HG03432 (cell line): ENCODE results near the gene HEMK1.

Source experiments
- ATAC-seq: cut with Tn5 transposase; IDR thresholded peaks from one replicate; pipeline ENCODE4 v1.9.1; 2021; ENCODE audit warnings: mild to moderate bottlenecking, moderate library complexity; ENCODE audit not compliant: unreplicated experiment

HEMK1 gene

DNA sequence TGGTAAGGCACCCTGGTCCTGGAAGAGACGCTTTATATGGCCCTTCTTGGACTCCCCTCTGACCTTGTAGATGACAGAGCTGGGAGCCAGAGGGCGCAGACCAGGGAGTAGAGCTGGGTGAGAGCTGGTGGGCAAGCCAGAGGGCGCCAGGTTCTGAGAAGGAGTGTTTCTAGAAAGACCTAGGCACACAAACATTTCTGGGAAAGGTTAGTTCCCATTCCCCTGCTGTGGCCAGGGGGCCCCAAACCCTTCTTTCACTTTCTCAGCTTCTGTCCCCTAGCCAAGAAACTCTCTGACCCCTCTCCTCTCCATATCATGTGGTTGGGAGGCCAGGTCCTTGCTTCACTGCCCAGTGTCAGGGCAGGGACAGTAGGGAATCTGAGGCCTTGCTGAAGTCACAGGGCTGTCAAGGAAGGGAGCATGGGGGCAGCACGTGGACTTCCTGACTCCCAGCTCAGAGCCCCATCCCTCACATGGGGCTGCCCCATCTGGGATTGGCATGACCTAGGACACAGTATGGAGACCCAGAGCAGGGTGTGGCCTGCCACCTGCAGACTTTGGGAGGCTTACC, 3.6 kb downstream of the HEMK1 start:
- no peak for ATAC-seq

DNA sequence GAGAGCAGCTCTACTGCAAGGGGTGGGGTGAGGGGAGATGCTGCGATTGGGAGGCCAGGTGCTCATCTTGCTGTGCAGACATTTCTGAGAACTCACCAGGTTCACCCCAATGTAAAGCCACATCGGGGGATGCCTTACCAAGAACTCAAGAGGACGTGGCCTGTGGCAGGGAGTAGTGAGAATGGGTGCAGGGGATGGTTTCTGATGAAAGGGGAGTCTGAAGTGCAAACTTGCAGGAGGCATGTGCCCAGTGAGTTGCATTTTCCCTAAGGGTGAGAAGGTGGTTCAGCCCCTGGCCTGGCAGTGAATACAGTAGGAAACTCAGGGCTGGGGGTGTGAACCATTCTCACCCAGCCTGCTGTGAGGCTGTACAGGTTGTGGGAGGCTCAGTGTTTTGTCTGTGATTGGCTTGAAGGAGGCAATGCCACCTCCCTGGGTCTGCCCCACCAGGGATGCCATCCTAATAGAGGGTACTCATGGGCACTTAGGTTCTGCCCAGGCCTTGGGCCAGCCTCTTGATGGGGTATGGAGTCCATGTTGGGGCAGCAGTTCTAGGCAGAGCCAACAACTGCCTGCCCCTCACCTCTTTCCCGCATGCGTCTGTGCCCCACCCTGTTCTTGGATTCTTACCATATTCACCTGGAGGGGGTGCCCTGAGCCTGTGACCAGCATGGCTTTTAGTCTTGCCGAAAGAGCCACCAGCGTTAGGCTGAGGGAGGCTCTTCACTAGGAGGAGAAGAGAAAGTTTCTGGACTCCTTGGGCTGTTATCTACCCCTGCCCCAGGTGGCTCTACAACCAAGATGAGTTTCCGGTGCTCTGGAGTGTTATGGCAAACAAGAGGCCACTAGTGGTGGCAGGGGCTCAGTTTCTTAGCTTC, 4.5 kb downstream of the HEMK1 start:
- ATAC-seq: no peak

DNA sequence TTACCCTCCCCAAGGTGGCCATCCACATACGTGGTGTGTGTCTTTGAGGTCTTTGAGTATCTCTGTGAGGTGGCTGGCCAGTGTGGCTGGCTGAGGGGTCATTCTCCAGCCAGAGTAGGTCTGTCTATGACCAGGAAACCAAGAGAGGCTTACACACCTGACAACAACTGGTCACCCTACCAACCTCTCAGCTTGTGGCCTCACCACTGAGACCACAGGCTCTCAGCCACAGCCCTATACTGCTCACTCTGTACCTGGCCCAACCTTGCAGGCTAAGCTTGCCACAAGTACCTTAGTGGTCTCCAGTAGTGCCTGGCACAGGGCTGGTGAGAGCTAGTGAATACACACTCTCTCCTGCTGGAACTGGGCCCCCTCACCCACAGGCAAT, 5.1 kb downstream of the HEMK1 start:
- ATAC-seq: no peak

DNA sequence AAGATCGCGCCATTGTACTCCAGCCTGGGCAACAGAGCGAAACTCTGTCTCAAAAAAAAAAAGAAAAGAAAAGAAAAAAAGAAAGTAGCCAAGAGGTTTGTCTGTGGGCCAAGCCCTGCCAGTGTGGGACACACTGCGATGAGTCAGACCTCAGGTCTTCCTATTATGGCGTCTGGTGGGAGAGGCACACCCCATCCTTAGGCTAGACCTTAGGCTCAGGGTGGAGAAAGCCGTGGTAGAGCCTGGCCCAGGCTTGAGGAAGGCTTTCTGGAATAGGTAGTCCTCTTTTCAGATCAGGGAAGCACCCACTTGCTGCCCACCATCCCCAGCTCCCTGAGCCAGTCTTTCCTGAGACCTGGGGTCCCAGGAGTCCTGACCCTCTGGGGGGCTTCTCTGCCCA, 6.0 kb downstream of the HEMK1 start:
- no peak for ATAC-seq

DNA sequence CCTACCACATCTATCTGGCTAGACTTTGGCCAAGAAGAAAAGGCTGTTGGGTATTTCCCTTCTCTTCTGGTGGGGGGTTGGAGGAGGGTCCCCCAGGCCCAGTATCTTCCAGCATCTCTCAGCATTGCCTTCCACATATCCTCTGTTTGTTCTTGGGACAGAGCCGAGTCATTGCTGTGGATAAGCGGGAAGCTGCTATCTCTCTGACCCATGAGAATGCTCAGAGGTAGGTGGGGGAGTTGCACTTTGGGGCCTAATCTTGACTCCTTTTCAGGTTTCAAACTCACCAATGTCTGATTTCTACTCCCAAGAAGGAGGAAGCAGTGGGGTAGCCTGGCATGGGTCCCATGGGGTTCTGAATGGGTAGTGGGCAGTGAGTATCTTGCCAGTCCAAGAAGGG, 8.0 kb downstream of the HEMK1 start:
- no peak for ATAC-seq

DNA sequence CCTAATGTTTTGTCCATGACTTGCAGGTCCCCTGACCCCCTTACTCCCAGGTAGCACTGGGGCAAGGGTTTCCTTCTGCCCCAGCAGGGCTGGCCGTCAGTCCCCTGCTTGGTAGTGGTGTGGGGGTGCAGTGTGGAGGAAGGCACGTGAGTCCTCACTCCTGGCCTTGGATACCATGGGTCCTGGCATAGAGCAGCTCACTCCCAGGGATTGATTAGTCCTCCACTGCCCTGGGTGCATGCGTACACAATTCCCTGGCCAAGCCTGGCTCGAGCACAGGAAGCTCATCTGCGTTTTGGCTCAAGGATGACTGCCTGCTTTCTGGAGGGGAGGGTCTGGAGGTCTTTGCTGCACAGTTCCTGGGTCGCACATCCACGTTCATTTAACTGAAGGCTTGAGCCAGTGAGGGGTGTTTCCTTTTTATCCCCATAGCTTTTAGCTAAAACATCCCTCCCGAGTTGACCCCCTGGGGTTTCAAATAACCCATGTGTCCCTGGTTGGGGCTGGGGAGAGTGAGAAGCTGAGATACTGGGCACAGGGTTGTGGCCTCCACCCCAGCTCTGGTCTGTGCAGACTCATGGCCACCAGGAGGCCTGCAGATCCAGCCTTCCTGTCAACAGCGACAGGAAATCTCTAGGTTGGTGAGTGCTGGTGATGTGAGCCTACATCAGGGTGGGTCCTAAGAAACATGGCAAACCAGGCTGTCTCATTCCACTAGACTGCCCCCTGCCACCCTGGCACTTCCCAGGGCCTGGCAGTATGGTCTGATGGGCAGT, 11.5 kb downstream of the HEMK1 start:
- ATAC-seq: no peak

DNA sequence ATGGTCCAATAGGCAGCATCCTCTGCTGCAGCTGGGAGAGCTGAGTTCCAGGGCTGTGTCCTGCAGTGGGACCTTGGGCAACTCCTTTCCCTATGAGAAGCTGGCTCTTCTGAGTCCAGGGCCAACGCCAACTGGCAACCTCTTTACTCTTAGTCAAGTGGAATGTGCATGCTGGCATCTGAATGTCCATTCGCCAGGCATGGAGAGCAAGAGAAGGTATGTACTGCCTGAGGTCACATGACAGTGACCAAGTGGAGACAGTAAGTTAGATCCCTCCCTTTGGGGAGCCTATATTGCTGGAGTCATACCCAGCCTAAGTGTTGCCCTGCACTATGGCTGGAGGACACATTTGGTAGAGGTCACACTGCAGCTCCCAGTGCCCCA, 12.1 kb downstream of the HEMK1 start:
- no peak for ATAC-seq

DNA sequence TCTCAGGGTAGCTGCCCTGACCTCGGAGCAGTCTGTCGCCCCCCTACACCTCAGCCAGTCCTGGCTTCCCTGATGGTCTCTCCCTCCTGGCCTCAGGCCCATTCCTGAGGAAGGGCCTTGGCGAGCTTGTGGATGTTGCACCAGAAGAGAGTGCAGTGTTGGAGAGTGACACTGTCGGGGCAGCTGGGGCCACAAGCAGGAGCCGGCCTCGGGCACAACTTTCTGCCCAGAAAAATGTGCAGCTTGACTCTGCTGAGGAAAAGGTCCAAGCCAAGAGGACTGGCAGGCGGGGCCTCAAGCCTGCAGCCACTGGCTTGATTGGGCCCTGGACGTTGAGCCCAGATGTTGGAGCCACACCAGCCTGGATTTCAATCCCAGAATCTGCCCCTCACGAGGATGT, 12.8 kb downstream of the HEMK1 start:
- no peak for ATAC-seq

DNA sequence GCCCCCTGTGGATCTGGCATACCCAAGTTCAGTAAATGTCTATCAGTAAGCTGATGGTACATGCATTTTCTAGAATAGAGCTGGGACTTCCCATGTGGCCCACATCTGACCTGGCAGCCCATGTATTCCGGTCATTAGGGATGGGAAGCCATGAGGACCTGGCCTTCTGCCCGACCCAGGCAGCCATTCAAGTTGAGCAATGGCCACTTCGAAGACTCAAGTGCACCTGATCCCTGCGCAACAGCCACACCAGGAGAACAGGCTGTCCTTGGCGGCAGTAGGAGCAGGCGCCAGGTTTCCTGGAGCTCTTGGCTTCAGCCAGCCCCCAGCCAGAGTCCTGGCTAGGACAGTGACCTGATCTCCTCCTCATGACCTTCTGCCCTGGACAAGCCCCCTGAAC, 14.6 kb downstream of the HEMK1 start:
- no peak for ATAC-seq

DNA sequence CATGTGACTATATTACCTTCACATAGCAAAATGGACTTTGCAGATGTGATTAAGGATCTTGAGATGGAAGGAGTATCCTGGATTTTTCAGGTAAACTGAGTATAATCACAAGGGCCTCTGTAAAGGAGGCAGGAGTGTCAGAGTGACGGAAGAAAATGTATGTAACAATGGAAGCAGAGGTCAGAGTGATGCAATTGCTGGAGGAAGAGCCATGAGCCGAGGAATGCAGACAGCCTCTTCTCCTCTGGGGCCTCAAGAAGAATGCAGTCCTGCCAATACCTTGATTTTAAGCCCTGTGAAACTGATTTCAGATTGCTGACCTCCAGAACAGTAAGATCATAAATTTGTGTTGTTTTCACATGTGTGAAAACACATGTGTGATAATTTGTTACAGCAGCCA, 15.1 kb downstream of the HEMK1 start:
- ATAC-seq: no peak

DNA sequence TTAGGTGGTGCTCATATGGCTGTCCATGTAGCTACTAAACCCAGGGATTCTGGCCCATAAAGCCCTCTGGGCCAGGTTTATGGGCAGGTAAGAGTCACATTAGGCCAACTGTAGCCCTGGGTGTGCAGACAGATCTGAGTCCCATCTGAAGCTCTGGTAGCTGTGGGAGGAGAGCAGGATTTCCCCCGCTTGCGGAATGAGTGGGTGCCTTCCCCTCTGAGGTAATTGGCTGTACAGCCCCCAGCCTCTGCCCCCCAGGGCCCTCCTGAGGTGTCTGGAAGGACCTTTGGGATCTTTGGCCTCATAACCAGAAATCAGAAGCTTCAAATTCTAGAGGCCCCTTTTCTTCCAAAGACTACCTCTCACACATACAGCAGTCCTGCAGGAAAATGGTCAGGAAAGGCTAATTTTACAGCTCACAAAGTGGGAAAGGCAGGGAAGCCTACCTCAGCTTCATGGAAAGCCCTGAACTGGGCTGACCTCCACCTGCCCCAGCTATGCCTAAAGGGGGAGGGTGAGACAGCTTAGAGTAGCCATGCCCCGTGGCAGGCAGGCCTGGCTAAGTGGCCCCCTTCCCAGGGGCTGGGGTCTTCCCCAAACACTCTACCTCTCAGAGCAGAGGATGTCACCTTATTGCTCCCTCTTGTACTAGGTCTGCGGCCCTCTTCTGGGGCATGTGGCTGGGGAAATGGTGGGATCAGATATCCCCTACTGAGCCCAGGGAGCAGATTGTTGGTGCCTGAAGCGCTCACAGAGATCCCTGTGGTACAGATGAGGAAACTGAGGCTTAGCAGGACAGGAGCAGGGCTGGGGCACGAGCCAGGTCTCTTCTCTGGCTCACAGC, 16.8 kb downstream of the HEMK1 start:
- no peak for ATAC-seq

DNA sequence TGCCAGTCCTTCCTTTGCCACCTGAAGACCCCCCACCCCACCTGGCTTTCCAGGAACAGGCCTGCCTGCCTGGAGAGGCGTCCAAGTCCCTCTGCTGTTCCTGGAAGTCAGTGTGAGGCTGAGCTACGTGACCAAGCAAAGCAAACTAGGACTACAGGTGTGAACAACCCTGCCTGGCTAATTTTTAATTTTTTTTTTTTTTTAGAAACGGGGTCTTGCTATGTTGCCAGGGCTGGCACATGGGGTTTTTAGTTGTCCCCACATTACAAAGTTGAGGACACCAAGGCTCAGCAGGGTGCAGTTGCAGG, 17.4 kb downstream of the HEMK1 start:
- no peak for ATAC-seq

DNA sequence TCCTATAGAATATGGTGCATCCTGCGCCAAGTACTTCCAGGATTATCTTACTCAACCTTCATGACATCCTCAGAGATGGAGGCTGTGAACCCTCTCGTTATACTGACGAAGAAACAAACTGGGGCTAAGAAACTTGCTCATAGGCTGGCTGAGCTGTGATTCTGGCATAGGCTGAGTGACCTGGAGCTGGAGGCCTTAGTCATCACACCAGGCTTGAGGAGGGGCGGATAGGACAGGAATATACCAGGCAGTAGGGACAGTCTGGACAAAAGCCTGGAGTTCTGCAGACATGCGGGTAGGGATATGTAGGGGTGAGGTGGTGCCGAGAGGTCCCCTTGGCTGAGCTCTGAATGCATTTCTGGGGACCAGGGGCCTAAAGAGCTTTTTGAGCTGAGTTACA, 18.1 kb downstream of the HEMK1 start:
- no peak for ATAC-seq

DNA sequence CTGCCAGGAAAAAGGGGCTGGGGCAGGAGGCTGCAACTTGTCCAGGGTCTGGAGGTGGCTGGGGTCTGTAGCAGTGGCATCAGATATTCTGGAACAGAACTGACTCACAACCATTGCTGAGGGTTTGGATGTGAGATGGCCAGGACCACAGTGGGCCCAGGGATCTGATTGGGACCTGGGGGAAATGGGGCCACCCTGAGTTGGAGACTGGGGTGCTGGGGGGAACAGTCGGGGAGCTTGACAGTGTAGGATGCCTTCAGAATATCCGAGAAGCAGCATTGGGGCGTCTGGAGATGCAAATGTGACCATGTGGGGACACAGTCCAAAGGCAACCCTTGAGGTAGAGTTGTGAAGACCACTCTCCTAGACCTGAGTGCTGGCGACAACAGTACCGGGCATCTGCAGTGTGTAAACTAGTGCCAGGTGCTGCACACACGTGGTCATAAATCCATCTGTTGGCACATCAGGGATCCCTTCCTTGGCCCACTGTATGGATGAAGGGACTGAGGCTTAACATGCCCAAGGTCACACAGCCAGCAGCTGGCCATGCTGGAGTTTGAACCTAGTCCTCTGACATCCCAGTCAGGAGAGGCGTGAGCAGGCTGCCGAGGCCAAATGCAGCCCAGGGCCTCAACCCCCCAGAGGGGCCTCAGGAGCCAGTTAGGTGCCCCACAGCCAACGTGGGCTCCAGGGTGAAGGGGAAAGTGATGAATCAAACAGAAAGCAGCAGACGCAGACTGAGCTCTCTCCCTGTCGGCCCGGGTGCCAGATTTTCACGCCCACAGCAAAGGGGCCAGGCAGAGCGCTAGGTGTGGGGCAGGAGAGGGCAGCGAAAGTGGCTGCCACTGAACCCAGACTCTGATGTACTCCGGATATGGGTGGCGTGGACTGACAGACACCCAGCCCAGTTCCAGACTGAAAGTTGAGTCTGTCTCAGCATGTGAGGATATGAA, 18.8 kb downstream of the HEMK1 start:
- ATAC-seq: peak; percentile 43

DNA sequence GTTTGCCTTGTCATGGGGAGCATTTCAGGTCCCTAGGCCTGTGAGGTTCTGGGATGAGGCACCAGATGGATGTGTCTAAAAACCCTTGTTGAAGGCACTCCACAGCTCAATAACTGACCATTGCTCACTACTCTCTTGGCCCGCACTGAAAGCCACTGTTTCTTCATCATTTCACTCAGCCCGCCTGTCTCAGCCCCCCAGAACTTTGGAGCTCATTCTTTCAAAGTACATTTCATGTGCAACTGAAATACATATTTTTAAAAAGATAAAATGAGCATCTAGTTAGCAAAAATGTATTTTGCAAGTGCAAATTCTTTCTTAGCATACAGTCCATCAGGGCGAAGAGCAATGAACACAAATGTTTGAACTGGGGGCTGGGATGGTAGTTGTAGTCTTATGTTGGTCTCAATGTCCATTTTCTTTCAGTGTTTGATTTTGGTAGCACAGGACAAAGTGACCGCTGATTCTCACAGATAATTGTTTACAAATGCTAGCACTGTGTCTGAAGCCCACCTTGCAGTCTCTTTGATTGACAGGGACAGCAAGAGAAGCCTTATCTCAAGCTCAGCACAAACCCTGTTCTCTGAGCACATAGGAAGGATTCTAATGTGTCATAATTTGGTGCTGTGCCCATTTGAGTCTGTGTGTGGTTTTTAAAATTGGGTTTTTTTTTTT, 19.6 kb downstream of the HEMK1 start:
- ATAC-seq: no peak

DNA sequence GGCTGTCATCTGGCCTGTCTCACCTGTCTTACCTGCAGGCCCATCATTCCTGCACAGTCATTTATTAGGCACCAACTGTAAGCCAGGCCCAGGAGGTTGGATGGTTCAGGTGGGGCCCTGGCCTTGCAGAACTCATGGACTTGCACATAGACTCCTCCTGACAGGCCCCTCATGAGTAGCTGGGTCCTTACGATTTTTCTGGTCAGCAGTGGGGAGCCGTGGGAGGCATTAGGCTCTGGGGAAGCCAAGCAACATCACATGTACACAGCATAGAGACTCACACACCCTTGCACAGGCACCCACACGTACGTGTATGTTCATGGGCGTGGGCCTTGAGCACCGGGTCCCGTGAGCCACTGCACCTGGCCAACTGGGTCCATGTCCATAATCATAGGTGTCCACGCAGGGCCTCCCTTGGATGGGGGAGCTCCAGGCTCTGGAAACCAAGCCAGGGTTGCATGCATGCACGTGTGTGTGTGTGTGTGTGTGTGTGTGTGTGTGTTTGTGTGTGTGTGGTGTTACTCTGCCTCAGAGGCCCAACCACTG, 21.9 kb downstream of the HEMK1 start:
- peak; percentile 3 for ATAC-seq

DNA sequence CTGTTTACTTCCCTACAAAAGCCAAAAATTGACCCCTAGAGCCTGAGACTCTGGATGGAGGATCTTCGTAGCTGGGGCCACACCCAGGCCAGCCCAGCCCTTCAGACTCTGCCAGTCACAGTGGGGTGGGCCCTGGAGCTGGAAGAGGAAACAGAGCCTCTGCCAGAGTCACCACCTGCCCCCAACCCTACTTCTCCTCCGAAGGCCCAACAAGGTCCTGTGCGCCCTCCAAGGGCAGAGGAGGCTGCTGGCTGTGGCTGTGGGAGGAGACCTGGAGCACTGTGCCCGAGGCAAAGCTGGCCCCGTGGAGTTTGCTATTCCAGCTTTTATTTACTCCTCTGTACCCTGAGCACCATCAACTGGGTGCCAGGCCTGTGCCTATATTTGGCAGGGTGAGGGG, 23.2 kb downstream of the HEMK1 start:
- ATAC-seq: no peak

DNA sequence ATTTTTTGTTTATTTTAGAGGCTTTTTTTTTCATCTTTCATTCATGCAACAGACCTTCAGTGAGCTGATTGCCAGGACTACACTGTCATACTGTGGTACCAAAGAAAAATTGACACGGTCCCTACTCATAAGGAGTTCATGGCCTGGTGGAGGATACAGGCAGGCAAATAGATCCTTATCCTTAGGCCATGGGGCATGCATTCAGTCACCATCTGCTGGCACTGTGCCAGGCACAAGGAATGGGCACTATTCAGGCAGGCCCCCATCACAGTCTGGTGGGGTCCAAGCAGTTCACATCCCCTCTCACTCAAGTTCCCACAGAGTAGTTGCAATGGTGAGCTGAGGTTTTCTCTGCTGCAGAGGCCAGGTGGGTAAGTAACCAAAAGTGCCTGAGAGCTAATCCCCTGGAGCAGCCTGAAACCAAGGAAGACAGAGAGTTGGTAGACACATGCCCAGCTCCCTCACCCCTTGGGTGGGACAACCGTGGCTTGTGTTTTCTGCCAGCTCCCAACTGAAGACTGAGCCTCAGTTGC, 25.0 kb downstream of the HEMK1 start:
- ATAC-seq: no peak

DNA sequence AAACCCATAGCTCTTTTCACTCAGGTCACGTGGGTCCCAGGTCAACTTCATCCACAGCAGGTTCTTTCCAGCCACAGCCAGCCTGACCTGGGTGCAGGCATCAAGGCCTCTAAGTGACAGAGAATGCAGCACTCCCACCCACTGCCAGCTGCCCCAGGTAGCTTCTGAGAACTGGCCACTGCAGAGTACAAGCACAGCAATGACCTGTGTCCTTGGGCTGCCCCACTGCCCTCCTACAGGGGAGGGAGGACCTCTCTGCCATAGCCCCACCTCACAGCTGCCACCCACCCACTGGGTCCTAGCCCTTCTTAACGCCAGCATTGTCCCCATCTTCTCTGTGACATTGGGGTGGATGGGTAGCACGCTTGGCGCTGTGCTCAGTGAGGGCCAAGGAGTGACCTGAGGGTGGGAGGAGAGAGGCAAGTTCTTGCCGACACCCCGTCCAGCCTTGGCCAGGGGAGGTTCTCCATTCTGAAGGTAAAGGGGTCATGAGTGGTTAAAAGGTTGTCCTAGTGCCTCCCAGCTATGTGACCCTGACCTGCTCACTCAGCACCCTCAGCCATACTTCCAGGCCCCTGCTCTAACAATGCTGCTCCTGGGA, 29.9 kb downstream of the HEMK1 start:
- ATAC-seq: no peak
